ENCODE results near the gene KCNK1.

- TF ChIP-seq CTCF (conservative IDR thresholded peaks at IDR 0.05; ENCODE audit: low read depth, low read length): no peak
- TF ChIP-seq MAFK (IDR thresholded peaks at IDR 0.05; ENCODE audit: low read depth, low read length): no peak
- no peak for TF ChIP-seq RAD21 (IDR thresholded peaks at IDR 0.05; ENCODE audit: low read length)
- no peak for TF ChIP-seq SMC3 (IDR thresholded peaks at IDR 0.05; ENCODE audit: low read depth, low read length)
- TF ChIP-seq POLR2A (IDR thresholded peaks at IDR 0.05; ENCODE audit: low read depth, low read length): no peak
- TF ChIP-seq MXI1 (IDR thresholded peaks at IDR 0.05; ENCODE audit: borderline replicate concordance, low read depth, low read length): no peak
- no peak for TF ChIP-seq RFX5 (IDR thresholded peaks at IDR 0.05; ENCODE audit: low read depth, low read length)
- no peak for TF ChIP-seq MAZ (IDR thresholded peaks at IDR 0.05; ENCODE audit: borderline replicate concordance, low read depth, low read length)
- TF ChIP-seq CEBPB (IDR thresholded peaks at IDR 0.05; ENCODE audit: low read depth, low read length): no peak
- no peak for TF ChIP-seq USF2 (IDR thresholded peaks at IDR 0.05; ENCODE audit: low read depth, low read length)
These were observed 18.0 kb downstream of the KCNK1 start for GRCh38 chr1:233631810-233632405.

Data from IMR-90 (cell line).